GF-D8 (cell line): ENCODE data around the gene CACFD1.
"Not testable (repeated sequence)": the region's sequence is repeated elsewhere in the genome, so short reads cannot be mapped to it uniquely, and the experiment has no call there.

Source experiments
- DNase-seq: peaks from one replicate; lab custom pipeline; 2025; lab: John Stamatoyannopoulos, UW

Gene CACFD1

GRCh38 chr9:133440874-133441273 is 18.9 kb upstream of the CACFD1 start:
- DNase-seq: no peak

- no peak for DNase-seq
These were observed 18.2 kb upstream of the CACFD1 start for GRCh38 chr9:133441571-133441970.

GRCh38 chr9:133443248-133443647 is 16.5 kb upstream of the CACFD1 start:
- DNase-seq: no peak

- DNase-seq: no peak
These were observed 15.8 kb upstream of the CACFD1 start for GRCh38 chr9:133443982-133444381.

GRCh38 chr9:133445293-133445969 is 14.3 kb upstream of the CACFD1 start:
- DNase-seq: no peak

- DNase-seq: no peak
These were observed 11.2 kb upstream of the CACFD1 start for GRCh38 chr9:133448487-133448972.

- DNase-seq: no peak
These were observed 10.0 kb upstream of the CACFD1 start for GRCh38 chr9:133449760-133450159.

GRCh38 chr9:133451865-133452264 is 7.9 kb upstream of the CACFD1 start:
- DNase-seq: not testable (repeated sequence)

GRCh38 chr9:133452562-133452961 is 7.2 kb upstream of the CACFD1 start:
- no peak for DNase-seq

GRCh38 chr9:133453651-133454050 is 6.1 kb upstream of the CACFD1 start:
- DNase-seq: no peak

- DNase-seq: no peak
These were observed 5.5 kb upstream of the CACFD1 start for GRCh38 chr9:133454325-133454724.

GRCh38 chr9:133454943-133455673 is 4.7 kb upstream of the CACFD1 start:
- DNase-seq: no peak

- DNase-seq: no peak
These were observed 3.8 kb upstream of the CACFD1 start for GRCh38 chr9:133455936-133456335.

- no peak for DNase-seq
These were observed 3.4 kb upstream of the CACFD1 start for GRCh38 chr9:133456409-133456808.

- no peak for DNase-seq
These were observed 2.5 kb upstream of the CACFD1 start for GRCh38 chr9:133457233-133457632.

- no peak for DNase-seq
These were observed 2.0 kb upstream of the CACFD1 start for GRCh38 chr9:133457748-133458147.

GRCh38 chr9:133458643-133459312 is 1.0 kb upstream of the CACFD1 start:
- no peak for DNase-seq

GRCh38 chr9:133460405-133461175 is 812 bp downstream of the CACFD1 start:
- DNase-seq: no peak

GRCh38 chr9:133461975-133462374 is 2.2 kb downstream of the CACFD1 start:
- DNase-seq: no peak

- no peak for DNase-seq
These were observed 3.6 kb downstream of the CACFD1 start for GRCh38 chr9:133463234-133463863.

GRCh38 chr9:133463864-133464615 is 4.3 kb downstream of the CACFD1 start:
- DNase-seq: no peak
